A673 (cell line): ENCODE measurements around the gene ARHGEF26. TPM values are rescaled to one million over a fixed set of nuclear protein-coding genes. Genes with fewer than 3 reads are reported as not detected.

ENCODE experiments used
- Bru-seq: library from RNA; stranded (reverse); fragments of 400-500 nt; gene quantifications from one replicate; lab custom pipeline; 2021; lab: Mats Ljungman, UMichigan
- BruChase-seq, 2 experiments: library from RNA; stranded (reverse); fragments of 400-500 nt; gene quantifications; one replicate each; lab custom pipeline; 2021; lab: Mats Ljungman, UMichigan
- BruUV-seq: library from RNA; stranded (reverse); fragments of 400-500 nt; replicated peaks from 2 replicates; lab custom pipeline; 2021; lab: Mats Ljungman, UMichigan
- CTCF ChIA-PET: fragments of 300-600 bp; sonication (Branson Sonifier 250); formaldehyde crosslinking; loops from one replicate; lab custom pipeline; 2022; ENCODE audit warnings: antibody characterized with exemption; lab: Charles Lee
- POLR2A ChIA-PET: fragments of 300-600 bp; sonication (Branson Sonifier 250); formaldehyde crosslinking; loops from one replicate; lab custom pipeline; 2022; ENCODE audit warnings: antibody characterized with exemption; ENCODE audit not compliant: low non-redundant PET; lab: Charles Lee
- DNase-seq: peaks from one replicate; pipeline ENCODE4 v3.0.0-alpha.2; 2015; ENCODE audit warnings: low spot score
- H3K27ac ChIP-seq: fragments of 200-600 bp; sonication (generic); 2 replicates; pipeline ENCODE4 v1.5.1; 2016; ENCODE audit warnings: mixed run types, low read depth, mild to moderate bottlenecking, mixed read lengths, antibody characterized with exemption, low read length; ENCODE audit not compliant: poor library complexity, severe bottlenecking
- H3K27me3 ChIP-seq: fragments of 200-600 bp; sonication (generic); replicated peaks from 2 replicates; pipeline ENCODE4 v1.6.1; 2017; ENCODE audit warnings: mixed run types, low read depth, mild to moderate bottlenecking, mixed read lengths, antibody characterized with exemption, low read length; ENCODE audit not compliant: insufficient read depth, poor library complexity
- H3K36me3 ChIP-seq: fragments of 200-600 bp; sonication (generic); 2 replicates; pipeline ENCODE4 v1.6.1; 2016; ENCODE audit warnings: mixed run types, mild to moderate bottlenecking, mixed read lengths, antibody characterized with exemption, low read length; ENCODE audit not compliant: insufficient read depth, poor library complexity, severe bottlenecking
- H3K4me1 ChIP-seq: fragments of 200-600 bp; sonication (generic); 2 replicates; pipeline ENCODE4 v1.6.1; 2017; ENCODE audit warnings: mixed run types, mild to moderate bottlenecking, mixed read lengths, antibody characterized with exemption, low read length; ENCODE audit not compliant: insufficient read depth, poor library complexity, severe bottlenecking
- H3K4me3 ChIP-seq: fragments of 200-600 bp; sonication (generic); 2 replicates; pipeline ENCODE4 v1.5.1; 2016; ENCODE audit warnings: low read depth, mixed run types, mild to moderate bottlenecking, mixed read lengths, low read length; ENCODE audit not compliant: poor library complexity, severe bottlenecking
- H3K9me3 ChIP-seq: fragments of 200-600 bp; sonication (generic); 2 replicates; pipeline ENCODE4 v1.6.1; 2016; ENCODE audit warnings: mixed run types, low read depth, mild to moderate bottlenecking, mixed read lengths, antibody characterized with exemption, low read length; ENCODE audit not compliant: poor library complexity, severe bottlenecking
- EZH2 ChIP-seq: fragments of 200-600 bp; sonication (generic); IDR thresholded peaks from 2 replicates; pipeline ENCODE4 v1.6.1; 2017; ENCODE audit warnings: borderline replicate concordance, low read depth, mild to moderate bottlenecking, mixed read lengths, antibody characterized with exemption, low read length; ENCODE audit not compliant: poor library complexity, severe bottlenecking
- intact Hi-C: fragments of 100-400 bp; cut with micrococcal nuclease; formaldehyde crosslinking; loops from one replicate; pipeline ENCODE4 v1.10.0; 2022; ENCODE audit not compliant: unreplicated experiment
- long read RNA-seq: library from polyadenylated mRNA; stranded (forward); transcript quantifications from one replicate; pipeline ENCODE4 v2.0.0, GENCODE V29; 2022
- total RNA-seq: library from RNA; stranded (reverse); gene quantifications from 2 replicates; pipeline ENCODE4 v1.2.3, GENCODE V29; 2021
- TF ChIP-seq, protein P1 (sequence below): fragments of 300-800, 200-600 bp; sonication (generic); conservative IDR thresholded peaks from 2 replicates; pipeline ENCODE4 v1.5.1; 2017; ENCODE audit warnings: low read depth, mild to moderate bottlenecking, antibody characterized with exemption, low read length, moderate library complexity, mixed read lengths

The ARHGEF26 gene
- 15.9 and 20.7 TPM in 2 replicates for total RNA-seq
- Bru-seq, nascent RNA, result percentile 73 among the genes with signal in this experiment
- BruChase-seq, experiment 1, labeled RNA remaining after a 2-hour chase, result percentile 67 among the genes with signal in this experiment
- percentile 52 among the genes with signal in this experiment for BruChase-seq, experiment 2, labeled RNA remaining after a 6-hour chase
- long read RNA-seq, transcript ARHGEF26-202 (15 exons, 3,929 nt), result major isoform, 9 of 27 reads
- long read RNA-seq, partial matches to known transcripts, result 13 of 27 reads
- long read RNA-seq, other reads (novel, unspliced or antisense), result 2 of 27 reads

- peak; percentile 83 for DNase-seq
- peak within 1 kb of the TSS; percentile 66 for H3K4me3 ChIP-seq
- no peaks in the 10 kb centered on the region for H3K27me3 ChIP-seq
- intact Hi-C loops, result no loop called here
- peaks cover 17% of the 10 kb centered on the region for H3K4me1 ChIP-seq
- CTCF ChIA-PET, result interaction anchor here (0.5 kb wide), 1 partner anchor 33 kb away, joined by 3 read pairs; no protein-coding TSS in a partner anchor
- TF ChIP-seq, protein P1, sequence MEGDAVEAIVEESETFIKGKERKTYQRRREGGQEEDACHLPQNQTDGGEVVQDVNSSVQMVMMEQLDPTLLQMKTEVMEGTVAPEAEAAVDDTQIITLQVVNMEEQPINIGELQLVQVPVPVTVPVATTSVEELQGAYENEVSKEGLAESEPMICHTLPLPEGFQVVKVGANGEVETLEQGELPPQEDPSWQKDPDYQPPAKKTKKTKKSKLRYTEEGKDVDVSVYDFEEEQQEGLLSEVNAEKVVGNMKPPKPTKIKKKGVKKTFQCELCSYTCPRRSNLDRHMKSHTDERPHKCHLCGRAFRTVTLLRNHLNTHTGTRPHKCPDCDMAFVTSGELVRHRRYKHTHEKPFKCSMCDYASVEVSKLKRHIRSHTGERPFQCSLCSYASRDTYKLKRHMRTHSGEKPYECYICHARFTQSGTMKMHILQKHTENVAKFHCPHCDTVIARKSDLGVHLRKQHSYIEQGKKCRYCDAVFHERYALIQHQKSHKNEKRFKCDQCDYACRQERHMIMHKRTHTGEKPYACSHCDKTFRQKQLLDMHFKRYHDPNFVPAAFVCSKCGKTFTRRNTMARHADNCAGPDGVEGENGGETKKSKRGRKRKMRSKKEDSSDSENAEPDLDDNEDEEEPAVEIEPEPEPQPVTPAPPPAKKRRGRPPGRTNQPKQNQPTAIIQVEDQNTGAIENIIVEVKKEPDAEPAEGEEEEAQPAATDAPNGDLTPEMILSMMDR, result no peak
- BruUV-seq, result no TSS peak
- H3K9me3 ChIP-seq, result no peaks in the 10 kb centered on the region
- H3K27ac ChIP-seq, result peak within 1 kb of the TSS; percentile 61
- no peaks in the 10 kb centered on the region for H3K36me3 ChIP-seq
- POLR2A ChIA-PET, result interaction anchor here (0.6 kb wide), 2 partner anchors 139 to 1233 kb away, joined by 4 to 11 read pairs; no protein-coding TSS in a partner anchor
These were observed at the start of gene ARHGEF26 for GRCh38 chr3:154120961-154121700. TSS of gene ARHGEF26 (plus strand) at chr3:154121390. CDS start at chr3:154121993, 603 bp downstream.

- ChIA-PET POLR2A (no interaction called here), CTCF (no interaction called here)
- no peak for TF ChIP-seq EZH2
- TF ChIP-seq, protein P1, result no peak
- Histone ChIP-seq H3K36me3 (no peaks in the 10 kb centered on the region), H3K9me3 (peaks cover 3% of the 10 kb centered on the region), H3K4me3 (no peak overlapping the region), H3K27me3 (peaks cover 4% of the 10 kb centered on the region), H3K4me1 (no peaks in the 10 kb centered on the region), H3K27ac (no peak overlapping the region)
- no TSS peak for BruUV-seq
- DNase-seq, result no peak
- intact Hi-C loops, result no loop called here
These were observed 46.2 kb upstream of the ARHGEF26 start for GRCh38 chr3:154074966-154075365.

DNA sequence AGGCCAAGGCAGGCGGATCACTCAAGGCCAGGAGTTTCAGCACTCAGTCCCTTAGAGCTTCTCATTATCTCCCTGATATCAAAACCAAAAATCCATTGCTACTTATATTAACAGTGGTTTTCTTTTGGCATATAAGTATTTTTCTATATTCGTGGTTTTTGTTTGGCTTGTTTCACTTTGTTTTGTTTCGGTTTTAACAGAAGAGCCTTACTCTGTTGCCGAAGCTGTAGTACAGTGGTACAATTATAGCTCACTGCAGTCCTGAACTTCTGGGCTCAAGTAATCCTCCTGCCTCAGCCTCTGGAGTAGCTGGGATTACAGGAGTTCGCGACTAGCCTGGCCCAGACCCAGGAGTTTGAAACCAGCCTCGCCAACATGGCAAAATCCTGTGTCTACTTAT, 42.5 kb upstream of the ARHGEF26 start:
- TF ChIP-seq, protein P1, result no peak
- TF ChIP-seq EZH2, result no peak
- intact Hi-C loops, result no loop called here
- Histone ChIP-seq H3K9me3 (peaks cover 3% of the 10 kb centered on the region), H3K27me3 (no peaks in the 10 kb centered on the region), H3K4me1 (no peaks in the 10 kb centered on the region), H3K36me3 (no peaks in the 10 kb centered on the region), H3K4me3 (no peak overlapping the region), H3K27ac (no peak overlapping the region)
- DNase-seq, result no peak
- no TSS peak for BruUV-seq
- ChIA-PET POLR2A (no interaction called here), CTCF (interaction anchor here (0.6 kb wide), 1 partner anchor 1189 kb away, joined by 3 read pairs; no protein-coding TSS in a partner anchor)
